GM19035 (cell line): ENCODE measurements around the gene HPN.
"Not testable (repeated sequence)": the region's sequence is repeated elsewhere in the genome, so short reads cannot be mapped to it uniquely, and the experiment has no call there.

Experiments used
- ATAC-seq: cut with Tn5 transposase; IDR thresholded peaks from one replicate; pipeline ENCODE4 v1.9.1; 2021; ENCODE audit not compliant: unreplicated experiment

The HPN gene

GRCh38 chr19:35027009-35027408 is 14.5 kb upstream of the HPN start:
- no peak for ATAC-seq

GRCh38 chr19:35027851-35028599 is 13.5 kb upstream of the HPN start:
- no peak for ATAC-seq

- ATAC-seq = not testable (repeated sequence)
These were observed 13.0 kb upstream of the HPN start for GRCh38 chr19:35028600-35028885.

- not testable (repeated sequence) for ATAC-seq
These were observed 12.2 kb upstream of the HPN start for GRCh38 chr19:35029275-35029736.

- ATAC-seq = no peak
These were observed 11.7 kb upstream of the HPN start for GRCh38 chr19:35029737-35030256.

GRCh38 chr19:35030257-35031071 is 11.1 kb upstream of the HPN start, which contains the start of gene SCN1B:
TSS of gene SCN1B (plus strand) at chr19:35030470. CDS start at chr19:35030821, 351 bp downstream.
- ATAC-seq = no peak

GRCh38 chr19:35031072-35031881 is 10.2 kb upstream of the HPN start:
- ATAC-seq = no peak

GRCh38 chr19:35032356-35032865 is 9.1 kb upstream of the HPN start:
- no peak for ATAC-seq

- no peak for ATAC-seq
These were observed 8.2 kb upstream of the HPN start for GRCh38 chr19:35033067-35034004.

GRCh38 chr19:35034005-35034502 is 7.5 kb upstream of the HPN start:
- ATAC-seq = no peak

- ATAC-seq = no peak
These were observed 6.7 kb upstream of the HPN start for GRCh38 chr19:35034588-35035382.

GRCh38 chr19:35037716-35038622 is 3.6 kb upstream of the HPN start:
- ATAC-seq = no peak

- ATAC-seq = no peak
These were observed 2.7 kb upstream of the HPN start for GRCh38 chr19:35038623-35039512.

- ATAC-seq = no peak
These were observed 1.4 kb upstream of the HPN start for GRCh38 chr19:35039881-35040825.

- no peak for ATAC-seq
These were observed 534 bp upstream of the HPN start for GRCh38 chr19:35040826-35041547.
